Activated naive CD4-positive, alpha-beta T cell treated with anti-CD3 and anti-CD28 coated beads, Interleukin-2, amount 50 U/mL, for 72 hours (primary cell): Measurements from ENCODE around the gene SOX30. TPM values are rescaled to one million over a fixed set of nuclear protein-coding genes. Genes with fewer than 3 reads are reported as not detected.

ENCODE experiments used
- ATAC-seq, 2 donors: fragments of 150-1000 bp; cut with Tn5 transposase; 2 replicates each; pipeline ENCODE4 v1.10.0; 2021; ENCODE audit warnings: mild to moderate bottlenecking in 2 of 2, moderate library complexity in 2 of 2
- DNase-seq, 2 donors: peaks; one replicate each; pipeline ENCODE4 v3.0.0; 2021 to 2022; ENCODE audit warnings: low spot score in 2 of 2
- H3K27ac Mint-ChIP-seq, 2 donors: one replicate each; pipeline ENCODE4 v1.8.0; 2022; ENCODE audit warnings: mild to moderate bottlenecking in 2 of 2, mixed read lengths in 2 of 2
- H3K36me3 Mint-ChIP-seq, 2 donors: one replicate each; pipeline ENCODE4 v1.8.0; 2022; ENCODE audit warnings: mixed read lengths in 2 of 2
- H3K9me3 Mint-ChIP-seq, 2 donors: one replicate each; pipeline ENCODE4 v1.8.0; 2022; ENCODE audit warnings: mixed read lengths in 2 of 2
- total RNA-seq, 2 donors: library from RNA; stranded (reverse); gene quantifications; one replicate each; pipeline ENCODE4 v1.2.3, GENCODE V29; 2022

SOX30 gene
- total RNA-seq, 2 donors from 2014 or later, result 0.14 TPM; not detected in 1

- Mint-ChIP-seq H3K9me3 (peaks cover 0 to 3% of the 10 kb centered on the region in 2 donors), H3K36me3 (peaks cover 0 to 20% of the 10 kb centered on the region in 2 donors), H3K27ac (peak overlapping the region; percentile 67 to 89)
- peak in 1 of 2 donors; percentile 2 for ATAC-seq
- no peak for DNase-seq
These were observed 52.7 kb downstream of the SOX30 start for GRCh38 chr5:157599565-157599964.

- ATAC-seq (no peak), DNase-seq (no peak)
- H3K36me3 Mint-ChIP-seq, result peaks cover 0 to 20% of the 10 kb centered on the region in 2 donors
- H3K9me3 Mint-ChIP-seq, result peaks cover 0 to 3% of the 10 kb centered on the region in 2 donors
- peak overlapping the region; percentile 67 to 89 for H3K27ac Mint-ChIP-seq
These were observed 53.8 kb downstream of the SOX30 start for GRCh38 chr5:157598350-157598936.

- ATAC-seq, result peak; percentile 61 to 63
- Mint-ChIP-seq H3K27ac (peak overlapping the region; percentile 72 to 90), H3K36me3 (peaks cover 0 to 26% of the 10 kb centered on the region in 2 donors), H3K9me3 (peaks cover 0 to 3% of the 10 kb centered on the region in 2 donors)
- no peak for DNase-seq
These were observed 55.0 kb downstream of the SOX30 start for GRCh38 chr5:157597277-157597676.

GRCh38 chr5:157596487-157596886, 55.8 kb downstream of the SOX30 start:
- peaks cover 3 to 6% of the 10 kb centered on the region in 2 donors for H3K9me3 Mint-ChIP-seq
- peaks cover 4 to 34% of the 10 kb centered on the region in 2 donors for H3K36me3 Mint-ChIP-seq
- ATAC-seq (peak; percentile 72 to 79), DNase-seq (peak in 1 of 2 donors; percentile 57)
- peak overlapping the region; percentile 2 to 72 for H3K27ac Mint-ChIP-seq

- DNase-seq (no peak), ATAC-seq (no peak)
- peaks cover 0 to 14% of the 10 kb centered on the region in 2 donors for H3K9me3 Mint-ChIP-seq
- H3K36me3 Mint-ChIP-seq, result peaks cover 4 to 31% of the 10 kb centered on the region in 2 donors
- peak overlapping the region; percentile 10 to 36 for H3K27ac Mint-ChIP-seq
These were observed 57.4 kb downstream of the SOX30 start for GRCh38 chr5:157594675-157595459.

GRCh38 chr5:157594257-157594656, 58.0 kb downstream of the SOX30 start:
- peaks cover 0 to 15% of the 10 kb centered on the region in 2 donors for H3K9me3 Mint-ChIP-seq
- no peak for DNase-seq
- ATAC-seq, result peak; percentile 47 to 58

GRCh38 chr5:157593052-157593757, 59.0 kb downstream of the SOX30 start:
- ATAC-seq (no peak), DNase-seq (no peak)
- Mint-ChIP-seq H3K27ac (peak overlapping the region; percentile 9 to 10), H3K36me3 (peaks cover 4 to 19% of the 10 kb centered on the region in 2 donors), H3K9me3 (peaks cover 0 to 15% of the 10 kb centered on the region in 2 donors)

More at GRCh38 chr5:157594257-157594656, 58.0 kb downstream of the SOX30 start:
- Mint-ChIP-seq H3K27ac (peak overlapping the region in 1 of 2 donors; percentile 10), H3K36me3 (peaks cover 4 to 30% of the 10 kb centered on the region in 2 donors)

GRCh38 chr5:157592594-157592993, 59.6 kb downstream of the SOX30 start:
- ATAC-seq (no peak), DNase-seq (no peak)
- peaks cover 0 to 19% of the 10 kb centered on the region in 2 donors for H3K9me3 Mint-ChIP-seq
- H3K36me3 Mint-ChIP-seq, result peaks cover 4 to 16% of the 10 kb centered on the region in 2 donors
- no peak overlapping the region for H3K27ac Mint-ChIP-seq

GRCh38 chr5:157590478-157590877, 61.8 kb downstream of the SOX30 start:
- Mint-ChIP-seq H3K36me3 (peaks cover 4 to 20% of the 10 kb centered on the region in 2 donors), H3K9me3 (peaks cover 0 to 19% of the 10 kb centered on the region in 2 donors), H3K27ac (no peak overlapping the region)
- DNase-seq (no peak), ATAC-seq (no peak)

GRCh38 chr5:157584628-157585027, 67.6 kb downstream of the SOX30 start:
- Mint-ChIP-seq H3K27ac (no peak overlapping the region), H3K36me3 (peaks cover 0 to 11% of the 10 kb centered on the region in 2 donors), H3K9me3 (peaks cover 4 to 18% of the 10 kb centered on the region in 2 donors)
- no peak for DNase-seq
- peak in 1 of 2 donors; percentile 6 for ATAC-seq

GRCh38 chr5:157582731-157583620, 69.3 kb downstream of the SOX30 start:
- Mint-ChIP-seq H3K27ac (peak overlapping the region in 1 of 2 donors; percentile 19), H3K36me3 (peaks cover 0 to 11% of the 10 kb centered on the region in 2 donors), H3K9me3 (peaks cover 4 to 16% of the 10 kb centered on the region in 2 donors)
- ATAC-seq (peak; percentile 78 to 94), DNase-seq (peak in 1 of 2 donors; percentile 22)

GRCh38 chr5:157581901-157582300, 70.3 kb downstream of the SOX30 start:
- peaks cover 0 to 7% of the 10 kb centered on the region in 2 donors for H3K36me3 Mint-ChIP-seq
- H3K27ac Mint-ChIP-seq, result peak overlapping the region in 1 of 2 donors; percentile 75
- H3K9me3 Mint-ChIP-seq, result peaks cover 4 to 14% of the 10 kb centered on the region in 2 donors
- no peak for DNase-seq
- ATAC-seq, result peak; percentile 10 to 30

- ATAC-seq (no peak), DNase-seq (no peak)
- peaks cover 5 to 19% of the 10 kb centered on the region in 2 donors for H3K36me3 Mint-ChIP-seq
- H3K9me3 Mint-ChIP-seq, result no peaks in the 10 kb centered on the region
- H3K27ac Mint-ChIP-seq, result no peak overlapping the region
These were observed 74.0 kb downstream of the SOX30 start for GRCh38 chr5:157578079-157578780.

GRCh38 chr5:157576678-157577077, 75.6 kb downstream of the SOX30 start:
- ATAC-seq, result no peak
- no peak for DNase-seq
- no peaks in the 10 kb centered on the region for H3K9me3 Mint-ChIP-seq
- peaks cover 5 to 25% of the 10 kb centered on the region in 2 donors for H3K36me3 Mint-ChIP-seq
- no peak overlapping the region for H3K27ac Mint-ChIP-seq
